Keratinocyte (primary cell): Measurements from ENCODE around the gene DMD.

ENCODE experiments used
- EZH2 ChIP-seq: IDR thresholded peaks from one replicate; pipeline ENCODE4 v1.6.1; 2012; ENCODE audit warnings: inconsistent platforms, mild to moderate bottlenecking, low read length, moderate library complexity
- TF ChIP-seq, protein P1 (sequence below), 3 experiments: IDR thresholded peaks in 1 of 3; conservative IDR thresholded peaks in 1 of 3; optimal IDR thresholded peaks in 1 of 3; 2 replicates in 2 of 3; 3 replicates in 1 of 3; pipeline versions ENCODE3 to v1.5.1; 2011; ENCODE audit warnings: low read length in 3 of 3, mild to moderate bottlenecking in 3 of 3, moderate library complexity in 2 of 3, control low read depth in 1 of 3, inconsistent platforms in 1 of 3; ENCODE audit not compliant: insufficient read depth in 2 of 3; ENCODE audit errors: extremely low read depth in 1 of 3

DNA sequence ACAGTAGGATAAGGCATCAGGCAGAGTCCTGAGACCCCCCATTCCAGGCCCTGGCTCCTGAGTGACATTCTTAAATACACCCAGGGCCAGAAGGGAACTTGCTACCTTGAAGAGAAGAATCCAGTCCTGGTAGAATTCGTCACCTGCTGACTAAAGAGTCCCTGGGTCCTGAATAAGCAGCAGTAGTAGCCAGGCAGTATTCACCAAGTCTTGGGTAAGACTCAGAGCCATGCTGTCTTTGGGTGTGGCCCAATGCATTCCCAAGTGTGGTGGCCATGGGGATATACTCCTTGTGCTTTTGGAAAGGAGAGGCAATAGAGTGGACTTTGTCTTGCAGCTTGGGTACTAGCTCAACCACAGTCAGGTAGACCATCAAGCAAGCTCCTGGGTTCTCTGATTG lies 359.1 kb downstream of the DMD start:
- TF ChIP-seq, protein P1, sequence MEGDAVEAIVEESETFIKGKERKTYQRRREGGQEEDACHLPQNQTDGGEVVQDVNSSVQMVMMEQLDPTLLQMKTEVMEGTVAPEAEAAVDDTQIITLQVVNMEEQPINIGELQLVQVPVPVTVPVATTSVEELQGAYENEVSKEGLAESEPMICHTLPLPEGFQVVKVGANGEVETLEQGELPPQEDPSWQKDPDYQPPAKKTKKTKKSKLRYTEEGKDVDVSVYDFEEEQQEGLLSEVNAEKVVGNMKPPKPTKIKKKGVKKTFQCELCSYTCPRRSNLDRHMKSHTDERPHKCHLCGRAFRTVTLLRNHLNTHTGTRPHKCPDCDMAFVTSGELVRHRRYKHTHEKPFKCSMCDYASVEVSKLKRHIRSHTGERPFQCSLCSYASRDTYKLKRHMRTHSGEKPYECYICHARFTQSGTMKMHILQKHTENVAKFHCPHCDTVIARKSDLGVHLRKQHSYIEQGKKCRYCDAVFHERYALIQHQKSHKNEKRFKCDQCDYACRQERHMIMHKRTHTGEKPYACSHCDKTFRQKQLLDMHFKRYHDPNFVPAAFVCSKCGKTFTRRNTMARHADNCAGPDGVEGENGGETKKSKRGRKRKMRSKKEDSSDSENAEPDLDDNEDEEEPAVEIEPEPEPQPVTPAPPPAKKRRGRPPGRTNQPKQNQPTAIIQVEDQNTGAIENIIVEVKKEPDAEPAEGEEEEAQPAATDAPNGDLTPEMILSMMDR (optimal IDR thresholded peaks at IDR 0.05 in 1 of 3, IDR thresholded peaks at IDR 0.05 in 1 of 3, conservative IDR thresholded peaks at IDR 0.05 in 1 of 3; ENCODE audit: extremely low read depth in 1 of 3, insufficient read depth in 2 of 3, low read length in 3 of 3) = no peak
- no peak for TF ChIP-seq EZH2
